ENCODE results near the gene CCDC146. TPM values are rescaled to one million over a fixed set of nuclear protein-coding genes. Genes with fewer than 3 reads are reported as not detected.
"Not testable (repeated sequence)": the region's sequence is repeated elsewhere in the genome, so short reads cannot be mapped to it uniquely, and the experiment has no call there.

CCDC146 gene
- total RNA-seq, 4 donors from 2014 or later = 13.7 to 65.1 (median 15.7) TPM

GRCh38 chr7:77157446-77157845 lies 35.0 kb downstream of the CCDC146 start:
- Histone ChIP-seq H3K36me3 (no peaks in the 10 kb centered on the region), H3K27ac (no peak overlapping the region), H3K9me3 (no peaks in the 10 kb centered on the region), H3K4me1 (peaks cover 10% of the 10 kb centered on the region), H3K27me3 (no peaks in the 10 kb centered on the region), H3K4me3 (no peak overlapping the region)
- 17% methylated on average over 1 of the region's 1 CpG for WGBS
- no peak for DNase-seq (ENCODE audit: low spot score in 2 of 2)
- TF ChIP-seq CTCF (IDR thresholded peaks at IDR 0.05) (no peak), POLR2AphosphoS5 (IDR thresholded peaks at IDR 0.05) (no peak)

- not testable (repeated sequence) for H3K27me3 ChIP-seq; DNase-seq (ENCODE audit: low spot score in 2 of 2); H3K4me1 ChIP-seq; H3K4me3 ChIP-seq; H3K27ac ChIP-seq; H3K36me3 ChIP-seq; H3K9me3 ChIP-seq
- WGBS = 91% methylated on average over 4 of the region's 4 CpGs
Measured at GRCh38 chr7:77171073-77171472, 48.7 kb downstream of the CCDC146 start.

- not testable (repeated sequence) for H3K27me3 ChIP-seq; H3K27ac ChIP-seq; H3K9me3 ChIP-seq; H3K4me3 ChIP-seq; H3K4me1 ChIP-seq; H3K36me3 ChIP-seq; DNase-seq (ENCODE audit: low spot score in 2 of 2)
- 83% methylated on average over 6 of the region's 6 CpGs for WGBS
Measured at GRCh38 chr7:77172437-77173172, 50.2 kb downstream of the CCDC146 start.

GRCh38 chr7:77174418-77174817 lies 52.0 kb downstream of the CCDC146 start:
- H3K4me3 ChIP-seq; H3K36me3 ChIP-seq; H3K27ac ChIP-seq; H3K9me3 ChIP-seq; H3K27me3 ChIP-seq; H3K4me1 ChIP-seq; DNase-seq (ENCODE audit: low spot score in 2 of 2): not testable (repeated sequence)
- 93% methylated on average over 3 of the region's 4 CpGs for WGBS

- H3K27me3 ChIP-seq; DNase-seq (ENCODE audit: low spot score in 2 of 2); H3K4me3 ChIP-seq; H3K4me1 ChIP-seq; H3K27ac ChIP-seq; H3K9me3 ChIP-seq; H3K36me3 ChIP-seq: not testable (repeated sequence)
- 65% methylated on average over 2 of the region's 3 CpGs for WGBS
Measured at GRCh38 chr7:77175274-77175800, 52.9 kb downstream of the CCDC146 start.

GRCh38 chr7:77177321-77177904 lies 55.0 kb downstream of the CCDC146 start:
- 86% methylated on average over 9 of the region's 9 CpGs for WGBS
- H3K27ac ChIP-seq, H3K4me1 ChIP-seq: not testable (repeated sequence)

DNA sequence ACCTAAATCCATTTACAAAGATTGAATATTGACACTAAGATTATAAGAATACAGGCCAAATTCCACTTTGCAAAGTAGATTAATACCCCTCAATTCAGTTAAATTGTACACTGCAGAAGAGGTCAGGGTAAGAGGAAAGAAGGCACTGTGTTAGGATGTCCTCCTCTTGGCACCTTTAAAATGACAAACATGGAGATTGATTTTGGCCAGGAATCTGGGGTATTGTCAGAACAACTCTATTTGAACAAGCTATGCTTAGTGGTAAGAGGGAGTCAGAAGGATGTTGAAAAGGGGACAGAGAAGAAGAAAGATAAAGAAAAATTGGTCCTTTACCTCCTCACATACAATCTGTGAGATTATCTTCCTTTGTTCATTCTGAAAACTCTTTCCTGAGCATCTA lies 55.6 kb downstream of the CCDC146 start:
- DNase-seq (ENCODE audit: low spot score in 2 of 2); H3K9me3 ChIP-seq; H3K27ac ChIP-seq; H3K27me3 ChIP-seq; H3K4me3 ChIP-seq; H3K4me1 ChIP-seq; H3K36me3 ChIP-seq: not testable (repeated sequence)

More at GRCh38 chr7:77177321-77177904, 55.0 kb downstream of the CCDC146 start:
- H3K36me3 ChIP-seq; H3K27me3 ChIP-seq; DNase-seq (ENCODE audit: low spot score in 2 of 2); H3K9me3 ChIP-seq; H3K4me3 ChIP-seq: not testable (repeated sequence)

DNA sequence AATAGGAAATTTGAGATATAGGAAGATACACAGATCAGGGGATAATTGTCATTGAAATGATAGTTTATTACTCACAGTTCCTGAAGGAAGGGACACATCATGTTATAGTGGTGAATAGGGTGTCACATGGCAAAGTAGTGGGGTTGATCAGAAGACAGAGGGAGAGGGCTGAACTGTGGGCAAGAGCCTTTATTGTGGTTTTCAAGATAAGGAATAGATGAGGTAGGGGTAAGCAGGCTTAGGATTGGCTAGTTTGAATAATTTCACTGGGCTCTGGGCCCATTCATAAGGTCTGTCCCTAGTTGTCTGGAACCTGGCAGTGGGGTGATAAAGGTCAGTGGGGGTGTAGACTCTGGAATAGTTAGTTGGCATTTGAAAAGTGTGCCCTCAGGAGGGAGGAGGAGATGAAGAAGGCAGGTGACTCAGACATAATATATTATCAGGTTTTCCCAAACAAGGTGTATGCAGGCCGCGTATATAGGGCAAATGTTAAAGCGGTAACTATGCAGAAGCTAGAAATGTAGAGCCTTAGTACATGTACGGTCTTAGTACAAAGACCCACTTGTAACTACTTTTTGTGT lies 58.7 kb downstream of the CCDC146 start:
- Histone ChIP-seq H3K36me3 (no peaks in the 10 kb centered on the region), H3K27me3 (no peaks in the 10 kb centered on the region), H3K4me3 (no peak overlapping the region), H3K4me1 (no peaks in the 10 kb centered on the region), H3K9me3 (no peaks in the 10 kb centered on the region), H3K27ac (no peak overlapping the region)
- TF ChIP-seq POLR2A (IDR thresholded peaks at IDR 0.05) (no peak), CTCF (IDR thresholded peaks at IDR 0.05) (no peak), POLR2AphosphoS5 (IDR thresholded peaks at IDR 0.05) (no peak), EP300 (IDR thresholded peaks at IDR 0.05) (no peak)
- no peak for DNase-seq (ENCODE audit: low spot score in 2 of 2)
- WGBS = 96% methylated on average over 4 of the region's 4 CpGs

All from suprapubic skin (tissue), 4 donors.